IPS-NIHi7 (cell line): Measurements from ENCODE around the gene TRMT11.
"Not testable (repeated sequence)": the region's sequence is repeated elsewhere in the genome, so short reads cannot be mapped to it uniquely, and the experiment has no call there.

Source experiments
- DNase-seq: peaks from one replicate; pipeline ENCODE4 v3.0.0; 2012; ENCODE audit warnings: mixed read lengths; ENCODE audit errors: extremely low spot score

The TRMT11 gene

GRCh38 chr6:125994670-125995488 lies 8.5 kb downstream of the TRMT11 start:
- DNase-seq, result no peak

DNA sequence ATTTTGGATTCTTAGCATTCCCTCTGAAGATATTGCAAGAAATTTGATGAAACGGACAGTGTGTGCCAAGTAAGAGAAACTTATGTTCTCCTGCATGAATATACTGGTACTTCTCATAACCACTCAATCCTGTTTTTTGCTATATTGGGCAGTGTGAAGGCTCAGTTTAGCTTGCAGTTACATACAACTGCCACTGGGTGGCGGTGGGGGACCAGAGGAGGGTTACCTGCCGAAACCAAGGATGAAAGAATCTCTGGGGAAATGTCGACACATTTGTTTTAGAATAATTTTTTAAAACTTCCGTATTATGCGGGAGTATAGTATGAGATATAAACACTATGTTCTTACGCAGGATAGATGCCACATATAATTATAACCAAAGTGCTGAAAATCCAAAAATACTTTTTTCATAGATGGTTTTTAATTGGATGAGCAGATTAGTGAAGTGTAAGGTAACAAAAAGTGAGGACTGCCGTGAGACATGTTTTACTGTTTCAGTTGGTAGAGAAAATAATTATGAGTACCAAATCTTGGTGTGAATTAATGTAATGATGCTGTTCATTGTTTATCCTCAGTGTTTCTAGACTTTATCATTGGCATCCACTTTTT lies 9.7 kb downstream of the TRMT11 start:
- DNase-seq, result peak; percentile 71

- DNase-seq, result no peak
Measured at GRCh38 chr6:126002755-126003679, 16.7 kb downstream of the TRMT11 start.

GRCh38 chr6:126007800-126008199 lies 21.5 kb downstream of the TRMT11 start:
- DNase-seq, result no peak

DNA sequence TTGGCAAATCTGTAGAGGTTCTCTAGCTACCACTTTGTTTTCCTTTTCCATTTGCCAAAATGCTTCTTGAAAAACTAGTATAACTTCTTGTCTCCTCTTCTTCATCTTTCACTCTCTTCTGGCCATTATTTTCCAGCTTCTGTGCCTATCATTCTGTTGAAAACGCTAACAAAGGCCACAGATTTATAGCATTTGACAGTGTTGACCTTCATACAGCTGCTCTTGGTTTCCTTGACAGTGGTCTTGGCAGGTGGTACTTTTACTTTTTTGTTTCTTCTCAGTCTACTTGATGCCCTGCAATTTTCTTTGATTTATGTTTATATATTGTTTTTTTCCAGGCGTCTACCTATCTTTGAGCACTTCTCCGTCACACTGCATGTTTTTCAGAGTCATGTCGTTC lies 23.7 kb downstream of the TRMT11 start:
- no peak for DNase-seq

DNA sequence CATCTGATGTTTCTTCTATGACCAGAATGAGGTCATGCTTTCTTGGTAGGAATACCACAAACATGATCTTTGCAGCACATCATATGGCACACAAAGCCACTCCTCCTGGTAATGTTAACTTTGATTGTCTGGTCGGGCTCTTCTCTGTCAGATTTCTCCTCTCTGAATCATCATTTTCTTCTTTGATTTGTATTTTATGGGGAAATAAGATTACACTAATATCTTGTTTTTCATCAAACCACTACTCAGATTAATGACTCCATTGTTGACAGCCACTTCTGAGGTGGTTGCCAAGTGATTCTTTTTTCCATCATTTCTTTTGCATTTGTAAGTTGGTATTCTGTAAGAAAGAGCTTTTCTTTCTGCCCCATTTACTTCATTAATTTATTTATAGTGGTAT lies 29.5 kb downstream of the TRMT11 start:
- no peak for DNase-seq

DNA sequence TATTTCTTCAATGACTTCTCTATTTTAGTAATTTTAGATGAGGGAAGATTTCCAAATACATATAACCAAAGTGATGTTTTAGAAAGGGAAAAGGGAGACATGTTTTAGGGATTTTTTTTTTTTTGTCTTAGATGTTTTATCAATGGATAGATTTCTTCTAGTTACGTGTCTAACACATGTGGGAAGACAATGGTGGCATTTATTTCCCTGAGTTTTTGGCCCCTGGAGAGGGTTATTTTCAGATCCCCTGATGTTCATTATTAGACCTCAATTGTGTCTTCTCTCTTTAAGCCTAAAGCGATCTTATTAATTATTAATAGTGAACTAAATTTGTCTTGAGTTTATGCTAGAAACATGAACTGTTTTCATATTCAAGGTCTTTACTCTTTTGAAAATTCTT lies 30.3 kb downstream of the TRMT11 start:
- no peak for DNase-seq

GRCh38 chr6:126017668-126018067 lies 31.3 kb downstream of the TRMT11 start:
- DNase-seq, result no peak

GRCh38 chr6:126020305-126021050 lies 34.1 kb downstream of the TRMT11 start:
- DNase-seq, result no peak

- not testable (repeated sequence) for DNase-seq
Measured at GRCh38 chr6:126023474-126023873, 37.1 kb downstream of the TRMT11 start.

DNA sequence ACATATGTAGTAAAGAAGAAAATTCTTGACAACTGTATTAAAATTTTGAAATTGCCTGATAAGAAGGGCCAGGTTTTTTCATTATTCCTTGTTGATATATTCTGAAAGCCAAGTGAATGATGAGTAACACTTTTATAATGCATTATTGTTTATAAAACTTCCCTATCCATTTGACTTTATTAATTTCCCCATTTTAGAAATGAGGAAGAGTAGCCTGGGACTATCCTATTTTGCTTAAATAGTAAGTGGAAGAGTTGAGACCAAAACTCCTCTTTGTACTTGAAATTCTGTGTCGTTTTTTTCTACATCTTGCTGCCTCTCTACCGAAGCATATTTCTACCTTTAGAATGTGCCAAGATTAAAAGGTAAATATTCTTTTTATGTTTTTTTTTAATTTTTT lies 39.7 kb downstream of the TRMT11 start:
- no peak for DNase-seq

- DNase-seq, result no peak
Measured at GRCh38 chr6:126027601-126028000, 41.3 kb downstream of the TRMT11 start.

DNA sequence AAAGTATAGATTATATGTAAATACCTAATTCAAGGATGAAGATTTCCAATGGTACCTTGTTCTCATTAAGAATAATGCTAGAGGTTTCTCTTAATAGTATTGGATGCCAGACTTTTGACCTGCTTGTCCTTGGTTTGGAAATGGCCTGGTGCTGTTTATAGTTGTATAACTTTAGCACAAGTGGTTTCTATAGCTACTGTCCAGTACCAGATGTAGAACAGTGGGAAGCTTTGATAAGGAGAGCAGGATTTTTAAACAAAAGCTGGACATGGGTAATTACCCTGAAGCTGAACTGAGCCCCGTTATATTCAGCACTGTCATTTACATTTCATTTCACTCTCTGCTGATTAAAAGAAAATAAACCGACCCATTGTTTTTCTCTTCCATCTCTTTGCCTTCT lies 43.7 kb downstream of the TRMT11 start:
- no peak for DNase-seq

- DNase-seq, result peak; percentile 58
Measured at GRCh38 chr6:126033696-126034095, 47.4 kb downstream of the TRMT11 start.

- no peak for DNase-seq
Measured at GRCh38 chr6:126034656-126035055, 48.3 kb downstream of the TRMT11 start.

- no peak for DNase-seq
Measured at GRCh38 chr6:126035764-126036163, 49.4 kb downstream of the TRMT11 start.

DNA sequence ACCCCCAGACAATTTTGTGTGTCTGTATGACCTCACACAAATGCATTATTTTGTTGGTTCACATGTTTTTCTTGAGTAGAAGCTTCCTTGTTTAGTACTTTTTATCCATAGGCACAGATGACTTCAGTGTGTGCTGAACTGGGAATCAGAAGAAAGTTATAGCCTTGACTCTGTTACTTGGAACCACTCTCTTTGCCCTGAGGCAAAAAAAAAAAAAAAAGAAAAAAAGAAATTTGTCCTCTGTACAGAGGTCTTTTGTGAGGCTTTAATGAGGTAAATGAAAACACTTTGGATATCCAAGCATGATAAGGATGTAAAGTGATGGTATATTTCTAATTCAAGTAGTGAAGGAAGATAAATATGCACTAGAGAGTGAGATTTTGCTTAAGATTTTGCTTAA lies 51.9 kb downstream of the TRMT11 start:
- no peak for DNase-seq

GRCh38 chr6:126039284-126039683 lies 52.9 kb downstream of the TRMT11 start:
- no peak for DNase-seq

DNA sequence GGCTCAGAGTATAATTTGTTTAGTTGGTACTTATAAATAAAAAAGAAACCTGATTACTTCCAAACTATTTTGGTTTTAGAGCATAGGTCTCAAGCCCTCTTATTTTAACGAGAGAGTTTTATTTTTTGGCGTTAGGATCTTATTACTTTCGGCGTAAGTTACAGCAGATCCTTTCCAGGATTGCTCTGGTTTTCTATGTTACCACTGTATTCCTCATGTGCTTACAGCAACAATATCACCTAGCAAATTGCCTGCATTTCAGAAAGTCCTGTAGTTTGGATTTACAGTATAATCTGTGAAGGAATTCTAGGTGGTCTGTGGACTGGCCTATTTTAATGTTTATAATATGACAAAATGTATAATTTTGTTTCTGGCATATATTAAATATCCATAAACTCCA lies 54.1 kb downstream of the TRMT11 start:
- no peak for DNase-seq

- DNase-seq, result no peak
Measured at GRCh38 chr6:126040826-126041225, 54.5 kb downstream of the TRMT11 start.

- DNase-seq, result no peak
Measured at GRCh38 chr6:126041516-126041915, 55.2 kb downstream of the TRMT11 start.

GRCh38 chr6:126042001-126042419 lies 55.7 kb downstream of the TRMT11 start:
- no peak for DNase-seq
